Measurements from ENCODE around the gene ACADS. TPM values are rescaled to one million over a fixed set of nuclear protein-coding genes. Genes with fewer than 3 reads are reported as not detected.

The ACADS gene
- polyA plus RNA-seq, 2 of the 4 experiments (the other 2 are of a cell fraction), result 7.9 to 9.3 TPM

DNA sequence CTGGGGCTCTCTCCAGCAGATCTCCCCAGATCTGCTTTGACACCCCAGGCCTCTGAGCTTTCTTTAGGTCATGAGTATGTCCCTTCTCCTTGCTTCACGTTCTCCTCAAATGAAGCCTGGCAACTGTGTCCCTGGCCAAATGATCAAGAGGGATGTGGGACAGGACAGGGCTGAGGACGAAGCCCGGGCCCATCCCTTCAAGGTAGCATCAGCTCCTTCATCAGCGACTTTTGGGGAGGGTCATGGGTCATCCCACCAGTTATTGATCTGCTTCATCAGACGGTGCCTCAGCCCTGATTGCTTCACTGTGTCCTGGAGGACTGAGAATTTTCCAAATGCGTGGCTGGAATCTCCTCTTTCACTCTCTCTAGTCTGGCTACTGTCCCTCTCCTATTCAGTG, 32.3 kb downstream of the ACADS start:
- no peak overlapping the region for H3K4me2 ChIP-seq
- no peak overlapping the region for H3K4me3 ChIP-seq
- 77% methylated on average over 6 of the region's 6 CpGs for WGBS (ENCODE audit: missing lambda C conversion rate)
- POLR2A ChIA-PET, result no interaction called here
- CTCF ChIA-PET, result interaction anchor here (0.6 to 1.5 kb wide), 3 partner anchors 13 to 325 kb away, joined by 3 to 4 read pairs (median 3); no protein-coding TSS in a partner anchor
- no peak for FAIRE-seq
- no peak overlapping the region for H3K27ac ChIP-seq
- TF ChIP-seq POLR2AphosphoS2 (conservative IDR thresholded peaks at IDR 0.05; ENCODE audit: low read length) (no peak), CEBPB (IDR thresholded peaks at IDR 0.05) (no peak)
- no peaks in the 10 kb centered on the region for H3K9me3 ChIP-seq
- ATAC-seq, result no peak
- H3K4me1 ChIP-seq, result no peaks in the 10 kb centered on the region
- no peak for DNase-seq (ENCODE audit: low read depth in 1 of 2, low spot score in 1 of 2)

GRCh38 chr12:120758798-120759590, 33.4 kb downstream of the ACADS start:
- ChIA-PET POLR2A (no interaction called here), CTCF (interaction anchor here (0.8 to 1.5 kb wide), 4 partner anchors 9 to 213 kb away, joined by 3 read pairs; no protein-coding TSS in a partner anchor)
- WGBS (ENCODE audit: missing lambda C conversion rate), result 87% methylated on average over 7 of the region's 7 CpGs
- Histone ChIP-seq H3K4me3 (no peak overlapping the region), H3K4me2 (no peak overlapping the region), H3K4me1 (no peaks in the 10 kb centered on the region), H3K9me3 (no peaks in the 10 kb centered on the region), H3K27ac (no peak overlapping the region)
- TF ChIP-seq FOSB (CRISPR knock-in tag; IDR thresholded peaks at IDR 0.05) (no peak), EP300 (IDR thresholded peaks at IDR 0.05) (no peak), RNF2 (IDR thresholded peaks at IDR 0.05; ENCODE audit: borderline replicate concordance, low read depth) (no peak), POLR2A (IDR thresholded peaks at IDR 0.05; ENCODE audit: low read length) (no peak), USF2 (IDR thresholded peaks at IDR 0.05) (no peak), BHLHE40 (IDR thresholded peaks at IDR 0.05; ENCODE audit: low read depth, low read length) (no peak), EHF (CRISPR knock-in tag; IDR thresholded peaks at IDR 0.05) (no peak), SMC3 (IDR thresholded peaks at IDR 0.05) (no peak), ZC3H11A (IDR thresholded peaks at IDR 0.05) (no peak), TP53 (CRISPR knock-in tag; IDR thresholded peaks at IDR 0.05) (no peak), POLR2AphosphoS2 (conservative IDR thresholded peaks at IDR 0.05; ENCODE audit: low read length) (no peak), MAX (IDR thresholded peaks at IDR 0.05) (no peak), TFCP2L1 (CRISPR knock-in tag; IDR thresholded peaks at IDR 0.05) (no peak)
- TF ChIP-seq, protein P1, sequence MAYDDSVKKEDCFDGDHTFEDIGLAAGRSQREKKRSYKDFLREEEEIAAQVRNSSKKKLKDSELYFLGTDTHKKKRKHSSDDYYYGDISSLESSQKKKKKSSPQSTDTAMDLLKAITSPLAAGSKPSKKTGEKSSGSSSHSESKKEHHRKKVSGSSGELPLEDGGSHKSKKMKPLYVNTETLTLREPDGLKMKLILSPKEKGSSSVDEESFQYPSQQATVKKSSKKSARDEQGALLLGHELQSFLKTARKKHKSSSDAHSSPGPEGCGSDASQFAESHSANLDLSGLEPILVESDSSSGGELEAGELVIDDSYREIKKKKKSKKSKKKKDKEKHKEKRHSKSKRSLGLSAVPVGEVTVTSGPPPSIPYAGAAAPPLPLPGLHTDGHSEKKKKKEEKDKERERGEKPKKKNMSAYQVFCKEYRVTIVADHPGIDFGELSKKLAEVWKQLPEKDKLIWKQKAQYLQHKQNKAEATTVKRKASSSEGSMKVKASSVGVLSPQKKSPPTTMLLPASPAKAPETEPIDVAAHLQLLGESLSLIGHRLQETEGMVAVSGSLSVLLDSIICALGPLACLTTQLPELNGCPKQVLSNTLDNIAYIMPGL (CRISPR knock-in tag; IDR thresholded peaks at IDR 0.05; ENCODE audit: borderline replicate concordance), result no peak
- DNase-seq (ENCODE audit: low read depth in 1 of 2, low spot score in 1 of 2), result no peak
- ATAC-seq, result no peak
- no peak for FAIRE-seq

- FAIRE-seq (no peak), ATAC-seq (no peak), DNase-seq (ENCODE audit: low read depth in 1 of 2, low spot score in 1 of 2) (no peak)
- H3K4me3 ChIP-seq, result no peak overlapping the region
- TF ChIP-seq, protein P2, sequence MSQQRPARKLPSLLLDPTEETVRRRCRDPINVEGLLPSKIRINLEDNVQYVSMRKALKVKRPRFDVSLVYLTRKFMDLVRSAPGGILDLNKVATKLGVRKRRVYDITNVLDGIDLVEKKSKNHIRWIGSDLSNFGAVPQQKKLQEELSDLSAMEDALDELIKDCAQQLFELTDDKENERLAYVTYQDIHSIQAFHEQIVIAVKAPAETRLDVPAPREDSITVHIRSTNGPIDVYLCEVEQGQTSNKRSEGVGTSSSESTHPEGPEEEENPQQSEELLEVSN (IDR thresholded peaks at IDR 0.05; ENCODE audit: borderline replicate concordance, low read depth), result no peak
- TF ChIP-seq TFCP2L1 (CRISPR knock-in tag; IDR thresholded peaks at IDR 0.05) (no peak), EP300 (IDR thresholded peaks at IDR 0.05) (no peak), HEYL (CRISPR knock-in tag; IDR thresholded peaks at IDR 0.05) (no peak), JUN (IDR thresholded peaks at IDR 0.05) (no peak), PHF8 (IDR thresholded peaks at IDR 0.05; ENCODE audit: borderline replicate concordance, low read depth) (no peak), RCOR1 (IDR thresholded peaks at IDR 0.05; ENCODE audit: low read depth, low read length) (no peak), EHMT2 (IDR thresholded peaks at IDR 0.05; ENCODE audit: low read depth) (no peak), ZFP36 (IDR thresholded peaks at IDR 0.05; ENCODE audit: borderline replicate concordance, partially characterized antibody) (no peak)
- TF ChIP-seq, protein P3, sequence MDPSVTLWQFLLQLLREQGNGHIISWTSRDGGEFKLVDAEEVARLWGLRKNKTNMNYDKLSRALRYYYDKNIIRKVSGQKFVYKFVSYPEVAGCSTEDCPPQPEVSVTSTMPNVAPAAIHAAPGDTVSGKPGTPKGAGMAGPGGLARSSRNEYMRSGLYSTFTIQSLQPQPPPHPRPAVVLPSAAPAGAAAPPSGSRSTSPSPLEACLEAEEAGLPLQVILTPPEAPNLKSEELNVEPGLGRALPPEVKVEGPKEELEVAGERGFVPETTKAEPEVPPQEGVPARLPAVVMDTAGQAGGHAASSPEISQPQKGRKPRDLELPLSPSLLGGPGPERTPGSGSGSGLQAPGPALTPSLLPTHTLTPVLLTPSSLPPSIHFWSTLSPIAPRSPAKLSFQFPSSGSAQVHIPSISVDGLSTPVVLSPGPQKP (IDR thresholded peaks at IDR 0.05; ENCODE audit: low read depth, low read length), result no peak
- ChIA-PET POLR2A (no interaction called here), CTCF (interaction anchor here (0.8 to 1.1 kb wide), 3 partner anchors 10 to 212 kb away, joined by 3 read pairs; no protein-coding TSS in a partner anchor)
- no peaks in the 10 kb centered on the region for H3K4me1 ChIP-seq
- 94% methylated on average over 26 of the region's 27 CpGs for WGBS (ENCODE audit: missing lambda C conversion rate)
- H3K4me2 ChIP-seq, result no peak overlapping the region
- no peaks in the 10 kb centered on the region for H3K9me3 ChIP-seq
- no peak overlapping the region for H3K27ac ChIP-seq
Observed at GRCh38 chr12:120759591-120760348, 34.1 kb downstream of the ACADS start.

Measured in A549 (cell line).